Gastroesophageal sphincter (tissue), 4 donors: ENCODE results near the gene ZBTB7C. TPM values are rescaled to one million over a fixed set of nuclear protein-coding genes. Genes with fewer than 3 reads are reported as not detected.

Experiments used
- ATAC-seq: fragments of 150-250 bp; one replicate; pipeline ENCODE4 v1.9.1; 2016; ENCODE audit warnings: mild to moderate bottlenecking, moderate library complexity
- H3K27ac ChIP-seq, 4 donors: fragments of 200-600 bp; sonication (generic) in 3 of 4; 1 replicate in 3 of 4; 2 replicates in 1 of 4; pipeline ENCODE4 v1.5.1; 2016 to 2019
- H3K27me3 ChIP-seq: fragments of 200-600 bp; sonication (generic); one replicate; pipeline ENCODE4 v1.5.1; 2019
- H3K36me3 ChIP-seq, 2 donors: fragments of 200-600 bp; sonication (generic); one replicate each; pipeline ENCODE4 v1.5.1; 2019; ENCODE audit warnings: control low read depth in 1 of 2
- H3K4me1 ChIP-seq, 3 donors: fragments of 200-600 bp; sonication (generic); 1 replicate in 2 of 3; 2 replicates in 1 of 3; pipeline ENCODE4 v1.5.1; 2016 to 2019; ENCODE audit warnings: control low read depth in 2 of 3
- H3K4me3 ChIP-seq, 2 donors: fragments of 200-600 bp; sonication (generic); one replicate each; pipeline ENCODE4 v1.5.1; 2019; ENCODE audit warnings: mild to moderate bottlenecking in 1 of 2, moderate library complexity in 1 of 2
- H3K9me3 ChIP-seq, 3 donors: fragments of 200-600 bp; sonication (generic); one replicate each; pipeline ENCODE4 v1.5.1; 2017 to 2019; ENCODE audit warnings: control low read depth in 2 of 3
- EP300 ChIP-seq: sonication (generic); formaldehyde crosslinking; IDR thresholded peaks from one replicate; pipeline ENCODE4 v1.6.1; 2017; ENCODE audit warnings: antibody characterized with exemption, mild to moderate bottlenecking
- POLR2A ChIP-seq, 2 donors: fragments of 450-650 bp; IDR thresholded peaks; one replicate each; pipeline ENCODE4 v1.6.1; 2017; ENCODE audit warnings: antibody characterized with exemption in 2 of 2, mild to moderate bottlenecking in 2 of 2, moderate library complexity in 1 of 2
- POLR2AphosphoS5 ChIP-seq: sonication (generic); formaldehyde crosslinking; IDR thresholded peaks from one replicate; pipeline ENCODE4 v1.6.1; 2017; ENCODE audit warnings: antibody characterized with exemption
- WGBS, 2 donors: methylation state at CpG; one replicate each; pipeline ENCODE4 v1.1.5; 2018; ENCODE audit warnings: low coverage in 1 of 2; 5-methylcytosine and 5-hydroxymethylcytosine counted together
- total RNA-seq, 4 donors: library from RNA; depleted of rRNA; stranded (reverse); fragments of >200 nt; gene quantifications; one replicate each; pipeline ENCODE4 v1.1.0, GENCODE V29; 2016
- TF ChIP-seq, protein P1 (sequence below), 4 experiments: fragments of 200-600 bp in 2 of 4; fragments of 450-650 bp in 2 of 4; sonication (generic) in 1 of 4; IDR thresholded peaks; one replicate each; pipeline ENCODE4 v1.5.1; 2017 to 2019; ENCODE audit warnings: antibody characterized with exemption in 4 of 4, mild to moderate bottlenecking in 2 of 4, moderate library complexity in 2 of 4

Gene ZBTB7C
- total RNA-seq, 4 donors from 2014 or later: 7.8 to 15.4 (median 11.8) TPM

GRCh38 chr18:48405978-48406377, 3.2 kb downstream of the ZBTB7C start:
- 88% methylated on average over 2 of the region's 6 CpGs; no CpG with 5 or more reads in 1 of the 2 donors for WGBS, 2 donors
- Histone ChIP-seq H3K4me1 (peaks cover 0 to 36% (median 9%) of the 10 kb centered on the region in 3 donors), H3K27ac (no peak overlapping the region), H3K27me3 (peaks cover 18% of the 10 kb centered on the region), H3K4me3 (no peak overlapping the region), H3K36me3 (no peaks in the 10 kb centered on the region), H3K9me3 (no peaks in the 10 kb centered on the region)
- ATAC-seq: no peak
- TF ChIP-seq, protein P1, sequence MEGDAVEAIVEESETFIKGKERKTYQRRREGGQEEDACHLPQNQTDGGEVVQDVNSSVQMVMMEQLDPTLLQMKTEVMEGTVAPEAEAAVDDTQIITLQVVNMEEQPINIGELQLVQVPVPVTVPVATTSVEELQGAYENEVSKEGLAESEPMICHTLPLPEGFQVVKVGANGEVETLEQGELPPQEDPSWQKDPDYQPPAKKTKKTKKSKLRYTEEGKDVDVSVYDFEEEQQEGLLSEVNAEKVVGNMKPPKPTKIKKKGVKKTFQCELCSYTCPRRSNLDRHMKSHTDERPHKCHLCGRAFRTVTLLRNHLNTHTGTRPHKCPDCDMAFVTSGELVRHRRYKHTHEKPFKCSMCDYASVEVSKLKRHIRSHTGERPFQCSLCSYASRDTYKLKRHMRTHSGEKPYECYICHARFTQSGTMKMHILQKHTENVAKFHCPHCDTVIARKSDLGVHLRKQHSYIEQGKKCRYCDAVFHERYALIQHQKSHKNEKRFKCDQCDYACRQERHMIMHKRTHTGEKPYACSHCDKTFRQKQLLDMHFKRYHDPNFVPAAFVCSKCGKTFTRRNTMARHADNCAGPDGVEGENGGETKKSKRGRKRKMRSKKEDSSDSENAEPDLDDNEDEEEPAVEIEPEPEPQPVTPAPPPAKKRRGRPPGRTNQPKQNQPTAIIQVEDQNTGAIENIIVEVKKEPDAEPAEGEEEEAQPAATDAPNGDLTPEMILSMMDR (IDR thresholded peaks at IDR 0.05): no peak
- no peak for TF ChIP-seq EP300
- TF ChIP-seq POLR2A (IDR thresholded peaks at IDR 0.05): no peak
- no peak for TF ChIP-seq POLR2AphosphoS5

GRCh38 chr18:48404716-48405507, 4.3 kb downstream of the ZBTB7C start:
- H3K36me3 ChIP-seq: no peaks in the 10 kb centered on the region
- TF ChIP-seq EP300 (no peak), POLR2AphosphoS5 (no peak), POLR2A (IDR thresholded peaks at IDR 0.05) (no peak)
- TF ChIP-seq, protein P1 (IDR thresholded peaks at IDR 0.05): no peak
- H3K27me3 ChIP-seq: peaks cover 18% of the 10 kb centered on the region
- H3K9me3 ChIP-seq: no peaks in the 10 kb centered on the region
- ATAC-seq: no peak
- H3K4me1 ChIP-seq: peaks cover 0 to 29% (median 9%) of the 10 kb centered on the region in 3 donors
- H3K27ac ChIP-seq: no peak overlapping the region
- WGBS, 2 donors: 25 to 36% methylated on average over 3 to 5 of the region's 8 CpGs
- no peak overlapping the region for H3K4me3 ChIP-seq

- peaks cover 0 to 18% (median 4%) of the 10 kb centered on the region in 3 donors for H3K4me1 ChIP-seq
- ATAC-seq: peak; percentile 70
- WGBS, 2 donors: 57% methylated on average over 1 of the region's 1 CpG; no CpG with 5 or more reads in 1 of the 2 donors
- peaks cover 14% of the 10 kb centered on the region for H3K27me3 ChIP-seq
- H3K27ac ChIP-seq: no peak overlapping the region
- H3K9me3 ChIP-seq: no peaks in the 10 kb centered on the region
- no peak overlapping the region for H3K4me3 ChIP-seq
- peak; percentile 18 for TF ChIP-seq POLR2AphosphoS5
- no peak for TF ChIP-seq POLR2A (IDR thresholded peaks at IDR 0.05)
- H3K36me3 ChIP-seq: no peaks in the 10 kb centered on the region
Measured at GRCh38 chr18:48402953-48403352, 6.2 kb downstream of the ZBTB7C start.

GRCh38 chr18:48399303-48400075, 9.7 kb downstream of the ZBTB7C start:
- H3K27me3 ChIP-seq: no peaks in the 10 kb centered on the region
- 79 to 82% methylated on average over 3 to 8 of the region's 9 CpGs for WGBS, 2 donors
- ATAC-seq: no peak

DNA sequence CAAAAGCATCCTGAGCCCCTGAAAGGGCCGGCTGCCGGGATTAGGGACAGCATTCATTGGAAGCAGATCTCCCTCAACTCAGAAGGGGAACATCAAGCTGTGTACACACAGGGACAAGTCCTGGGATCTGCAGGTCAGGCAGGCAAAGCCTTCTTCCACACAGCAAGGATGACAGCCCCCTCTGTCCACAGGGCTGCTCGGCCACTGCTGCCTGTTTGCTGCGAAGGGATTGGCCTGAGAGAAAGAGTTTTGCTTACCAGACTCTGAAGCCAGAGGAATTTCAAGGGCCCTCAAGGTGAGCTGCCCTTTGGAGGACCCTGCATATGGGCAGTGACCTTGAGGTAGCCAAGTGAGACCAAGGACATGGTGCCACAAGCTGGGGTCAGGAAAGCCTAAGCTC, 11.1 kb downstream of the ZBTB7C start:
- TF ChIP-seq POLR2A (IDR thresholded peaks at IDR 0.05) (no peak), POLR2AphosphoS5 (no peak), EP300 (no peak)
- TF ChIP-seq, protein P1 (IDR thresholded peaks at IDR 0.05): no peak

More at GRCh38 chr18:48399303-48400075, 9.7 kb downstream of the ZBTB7C start:
- H3K4me1 ChIP-seq: peaks cover 0 to 2% (median 0%) of the 10 kb centered on the region in 3 donors
- H3K27ac ChIP-seq: no peak overlapping the region
- H3K9me3 ChIP-seq: no peaks in the 10 kb centered on the region
- no peaks in the 10 kb centered on the region for H3K36me3 ChIP-seq
- TF ChIP-seq EP300: no peak
- TF ChIP-seq, protein P1 (IDR thresholded peaks at IDR 0.05): no peak
- TF ChIP-seq POLR2AphosphoS5: no peak
- no peak for TF ChIP-seq POLR2A (IDR thresholded peaks at IDR 0.05)
- H3K4me3 ChIP-seq: no peak overlapping the region

More for the DNA sequence above, 11.1 kb downstream of the ZBTB7C start:
- no peaks in the 10 kb centered on the region for H3K9me3 ChIP-seq
- ATAC-seq: no peak
- H3K27me3 ChIP-seq: no peaks in the 10 kb centered on the region
- no peak overlapping the region for H3K27ac ChIP-seq
- peaks cover 0 to 12% (median 11%) of the 10 kb centered on the region in 3 donors for H3K4me1 ChIP-seq
- WGBS, 2 donors: 87% methylated on average over 3 of the region's 4 CpGs; no CpG with 5 or more reads in 1 of the 2 donors
- H3K4me3 ChIP-seq: no peak overlapping the region
- no peaks in the 10 kb centered on the region for H3K36me3 ChIP-seq
